Measurements from ENCODE around the gene RARS1. TPM values are rescaled to one million over a fixed set of nuclear protein-coding genes. Genes with fewer than 3 reads are reported as not detected.

Gene RARS1
- total and polyA plus RNA-seq, 9 donors, result 19.1 to 104 (median 74.7) TPM

GRCh38 chr5:168464214-168464613, 22.1 kb upstream of the RARS1 start:
- H3K4me1 ChIP-seq (ENCODE audit: insufficient read depth), result no peaks in the 10 kb centered on the region
- WGBS, 3 donors, result 62 to 70% (median 69%) methylated on average over 5 of the region's 5 CpGs
- TF ChIP-seq POLR2A (IDR thresholded peaks at IDR 0.05) (no peak), EP300 (IDR thresholded peaks at IDR 0.05) (no peak)
- TF ChIP-seq, protein P1, sequence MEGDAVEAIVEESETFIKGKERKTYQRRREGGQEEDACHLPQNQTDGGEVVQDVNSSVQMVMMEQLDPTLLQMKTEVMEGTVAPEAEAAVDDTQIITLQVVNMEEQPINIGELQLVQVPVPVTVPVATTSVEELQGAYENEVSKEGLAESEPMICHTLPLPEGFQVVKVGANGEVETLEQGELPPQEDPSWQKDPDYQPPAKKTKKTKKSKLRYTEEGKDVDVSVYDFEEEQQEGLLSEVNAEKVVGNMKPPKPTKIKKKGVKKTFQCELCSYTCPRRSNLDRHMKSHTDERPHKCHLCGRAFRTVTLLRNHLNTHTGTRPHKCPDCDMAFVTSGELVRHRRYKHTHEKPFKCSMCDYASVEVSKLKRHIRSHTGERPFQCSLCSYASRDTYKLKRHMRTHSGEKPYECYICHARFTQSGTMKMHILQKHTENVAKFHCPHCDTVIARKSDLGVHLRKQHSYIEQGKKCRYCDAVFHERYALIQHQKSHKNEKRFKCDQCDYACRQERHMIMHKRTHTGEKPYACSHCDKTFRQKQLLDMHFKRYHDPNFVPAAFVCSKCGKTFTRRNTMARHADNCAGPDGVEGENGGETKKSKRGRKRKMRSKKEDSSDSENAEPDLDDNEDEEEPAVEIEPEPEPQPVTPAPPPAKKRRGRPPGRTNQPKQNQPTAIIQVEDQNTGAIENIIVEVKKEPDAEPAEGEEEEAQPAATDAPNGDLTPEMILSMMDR (IDR thresholded peaks at IDR 0.05), result no peak
- DNase-seq, result no peak
- no peak overlapping the region for H3K27ac ChIP-seq
- intact Hi-C loops (cut with DNase I), result no loop called here
- H3K4me3 ChIP-seq, result no peak overlapping the region
- no peaks in the 10 kb centered on the region for H3K9me3 ChIP-seq
- no peaks in the 10 kb centered on the region for H3K27me3 ChIP-seq
- no peaks in the 10 kb centered on the region for H3K36me3 ChIP-seq

DNA sequence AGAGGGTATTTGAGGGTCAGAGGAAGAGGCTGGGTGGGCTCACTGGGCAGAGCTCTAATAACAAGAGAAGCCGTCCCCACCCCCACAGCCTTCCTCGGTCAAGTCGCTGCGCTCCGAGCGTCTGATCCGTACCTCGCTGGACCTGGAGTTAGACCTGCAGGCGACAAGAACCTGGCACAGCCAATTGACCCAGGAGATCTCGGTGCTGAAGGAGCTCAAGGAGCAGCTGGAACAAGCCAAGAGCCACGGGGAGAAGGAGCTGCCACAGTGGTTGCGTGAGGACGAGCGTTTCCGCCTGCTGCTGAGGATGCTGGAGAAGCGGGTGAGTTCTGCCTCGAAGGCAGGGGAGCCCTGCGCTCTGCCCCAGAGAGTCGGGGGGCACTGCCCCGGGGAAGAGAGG, 21.6 kb upstream of the RARS1 start:
- DNase-seq, result no peak
- no peak overlapping the region for H3K27ac ChIP-seq
- no peak overlapping the region for H3K4me3 ChIP-seq
- no peaks in the 10 kb centered on the region for H3K36me3 ChIP-seq
- H3K27me3 ChIP-seq, result no peaks in the 10 kb centered on the region
- H3K9me3 ChIP-seq, result no peaks in the 10 kb centered on the region
- intact Hi-C loops (cut with DNase I), result no loop called here
- TF ChIP-seq EP300 (IDR thresholded peaks at IDR 0.05), result no peak
- TF ChIP-seq, protein P1 (IDR thresholded peaks at IDR 0.05), result no peak
- TF ChIP-seq POLR2A (IDR thresholded peaks at IDR 0.05), result no peak
- no peaks in the 10 kb centered on the region for H3K4me1 ChIP-seq (ENCODE audit: insufficient read depth)
- WGBS, 3 donors, result 93 to 98% (median 94%) methylated on average over 20 of the region's 20 CpGs

GRCh38 chr5:168467755-168468330, 18.4 kb upstream of the RARS1 start:
- Histone ChIP-seq H3K4me3 (no peak overlapping the region), H3K4me1 (ENCODE audit: insufficient read depth) (no peaks in the 10 kb centered on the region), H3K9me3 (no peaks in the 10 kb centered on the region), H3K27ac (no peak overlapping the region), H3K36me3 (no peaks in the 10 kb centered on the region), H3K27me3 (no peaks in the 10 kb centered on the region)
- 80 to 82% (median 82%) methylated on average over 12 of the region's 12 CpGs for WGBS, 3 donors
- TF ChIP-seq, protein P1 (IDR thresholded peaks at IDR 0.05), result no peak
- TF ChIP-seq POLR2A (IDR thresholded peaks at IDR 0.05) (no peak), EP300 (IDR thresholded peaks at IDR 0.05) (no peak)
- no peak for DNase-seq
- intact Hi-C loops (cut with DNase I), result no loop called here

DNA sequence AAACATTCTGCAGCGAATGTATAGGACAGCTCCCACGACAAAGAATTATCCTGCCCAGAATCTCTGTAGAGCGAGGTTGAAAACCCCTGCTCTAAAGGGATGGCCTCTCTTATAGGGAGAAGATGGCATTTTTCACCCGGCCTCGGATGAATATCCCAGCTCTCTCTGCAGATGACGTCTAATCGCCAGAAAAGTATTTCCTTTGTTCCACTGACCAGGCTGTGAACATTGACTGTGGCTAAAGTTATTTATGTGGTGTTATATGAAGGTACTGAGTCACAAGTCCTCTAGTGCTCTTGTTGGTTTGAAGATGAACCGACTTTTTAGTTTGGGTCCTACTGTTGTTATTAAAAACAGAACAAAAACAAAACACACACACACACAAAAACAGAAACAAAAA, 17.4 kb upstream of the RARS1 start:
- Histone ChIP-seq H3K4me3 (no peak overlapping the region), H3K27me3 (no peaks in the 10 kb centered on the region), H3K36me3 (no peaks in the 10 kb centered on the region), H3K9me3 (no peaks in the 10 kb centered on the region), H3K27ac (no peak overlapping the region), H3K4me1 (ENCODE audit: insufficient read depth) (no peaks in the 10 kb centered on the region)
- 45 to 49% (median 47%) methylated on average over 8 of the region's 8 CpGs for WGBS, 3 donors
- no peak for DNase-seq
- TF ChIP-seq, protein P1 (IDR thresholded peaks at IDR 0.05), result no peak
- no peak for TF ChIP-seq EP300 (IDR thresholded peaks at IDR 0.05)
- TF ChIP-seq POLR2A (IDR thresholded peaks at IDR 0.05), result no peak
- intact Hi-C loops (cut with DNase I), result no loop called here
